NOMO-1 (cell line): ENCODE measurements around the gene COPS6.

ENCODE experiments used
- DNase-seq, 2 experiments: peaks; one replicate each; lab custom pipeline; 2025; ENCODE audit not compliant: unreplicated experiment in 2 of 2; lab: John Stamatoyannopoulos, UW

The COPS6 gene

DNA sequence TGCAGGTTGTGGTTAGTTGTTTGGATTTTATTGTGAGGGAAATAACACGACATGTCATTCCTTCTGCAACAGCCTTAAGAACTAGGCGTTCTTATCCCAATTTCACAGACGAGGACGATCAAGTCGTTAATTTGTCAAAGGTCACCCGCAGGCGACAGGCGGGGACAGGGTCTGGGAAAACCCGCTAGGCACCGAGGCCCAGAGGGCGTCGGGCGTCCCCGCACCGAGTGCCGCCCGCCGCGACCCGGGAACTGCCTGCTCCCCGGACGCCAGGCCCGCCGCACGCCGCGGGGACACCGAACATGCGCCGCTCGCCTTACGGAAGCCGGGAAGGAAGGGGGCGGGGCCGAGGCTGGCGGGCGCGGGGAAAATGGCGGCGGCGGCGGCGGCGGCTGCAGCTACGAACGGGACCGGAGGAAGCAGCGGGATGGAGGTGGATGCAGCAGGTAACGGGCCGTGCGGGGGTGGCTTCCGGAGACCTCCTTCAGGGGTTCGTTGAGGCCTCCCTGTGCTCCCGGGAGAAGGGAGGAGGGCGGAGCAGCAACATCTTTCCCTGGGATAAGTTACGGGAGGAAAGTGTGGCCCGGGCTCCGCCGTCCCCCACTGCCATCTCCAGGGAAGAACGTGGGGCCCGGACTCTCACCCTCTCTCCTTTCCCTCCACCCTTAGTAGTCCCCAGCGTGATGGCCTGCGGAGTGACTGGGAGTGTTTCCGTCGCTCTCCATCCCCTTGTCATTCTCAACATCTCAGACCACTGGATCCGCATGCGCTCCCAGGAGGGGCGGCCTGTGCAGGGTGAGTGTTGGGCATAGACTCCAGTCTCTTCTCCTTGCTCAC, at the start of gene COPS6:
Gene COPS6 (plus strand): TSS at position 349 of the 837 bp plus-strand sequence. CDS start 22 bp downstream, at position 371.
- peak; percentile 65 to 90 for DNase-seq

- no peak for DNase-seq
These were observed 48.2 kb upstream of the COPS6 start for GRCh38 chr7:100040575-100040974.

- DNase-seq, result peak in 1 of 2 experiments; percentile 40
These were observed 44.1 kb upstream of the COPS6 start for GRCh38 chr7:100044718-100045117.

GRCh38 chr7:100048680-100049079, 40.1 kb upstream of the COPS6 start:
- no peak for DNase-seq

GRCh38 chr7:100049441-100050291, 39.1 kb upstream of the COPS6 start, which contains the start of gene ZSCAN21:
Gene ZSCAN21, plus strand, starts transcription at chr7:100049774. Its CDS starts 7,233 bp downstream, at chr7:100057007.
- DNase-seq, result peak; percentile 70 to 71

DNA sequence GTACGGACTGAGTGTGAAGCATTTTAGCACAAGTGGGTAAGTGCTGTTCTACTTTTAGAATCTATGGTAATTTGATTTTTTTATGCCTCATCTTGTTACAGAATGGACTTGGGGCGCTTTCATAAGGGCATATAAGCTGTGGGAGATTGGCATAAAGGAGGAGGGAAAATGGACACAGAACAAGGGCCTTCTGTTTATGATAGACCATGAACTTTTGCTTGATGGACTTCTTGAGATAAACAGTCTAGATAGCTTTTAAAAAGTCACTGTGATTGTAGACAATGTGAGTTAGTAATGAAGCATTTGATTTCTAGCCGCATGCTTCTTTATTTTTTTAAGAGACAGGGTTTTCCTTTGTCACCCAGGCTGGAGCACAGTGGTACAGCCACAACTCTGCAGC, 37.2 kb upstream of the COPS6 start:
- DNase-seq, result no peak

- peak; percentile 63 to 77 for DNase-seq
These were observed 35.6 kb upstream of the COPS6 start for GRCh38 chr7:100053215-100053614.

DNA sequence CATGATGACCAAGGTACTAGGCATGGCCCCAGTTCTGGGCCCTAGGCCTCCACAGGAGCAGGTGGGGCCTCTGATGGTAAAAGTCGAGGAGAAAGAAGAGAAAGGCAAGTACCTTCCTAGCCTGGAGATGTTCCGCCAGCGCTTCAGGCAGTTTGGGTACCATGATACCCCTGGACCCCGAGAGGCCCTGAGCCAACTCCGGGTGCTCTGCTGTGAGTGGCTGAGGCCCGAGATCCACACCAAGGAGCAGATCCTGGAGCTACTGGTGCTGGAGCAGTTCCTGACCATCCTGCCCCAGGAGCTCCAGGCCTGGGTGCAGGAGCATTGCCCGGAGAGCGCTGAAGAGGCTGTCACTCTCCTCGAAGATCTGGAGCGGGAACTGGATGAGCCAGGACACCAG, 31.8 kb upstream of the COPS6 start:
- DNase-seq, result no peak

GRCh38 chr7:100059251-100059739, 29.5 kb upstream of the COPS6 start:
- no peak for DNase-seq

DNA sequence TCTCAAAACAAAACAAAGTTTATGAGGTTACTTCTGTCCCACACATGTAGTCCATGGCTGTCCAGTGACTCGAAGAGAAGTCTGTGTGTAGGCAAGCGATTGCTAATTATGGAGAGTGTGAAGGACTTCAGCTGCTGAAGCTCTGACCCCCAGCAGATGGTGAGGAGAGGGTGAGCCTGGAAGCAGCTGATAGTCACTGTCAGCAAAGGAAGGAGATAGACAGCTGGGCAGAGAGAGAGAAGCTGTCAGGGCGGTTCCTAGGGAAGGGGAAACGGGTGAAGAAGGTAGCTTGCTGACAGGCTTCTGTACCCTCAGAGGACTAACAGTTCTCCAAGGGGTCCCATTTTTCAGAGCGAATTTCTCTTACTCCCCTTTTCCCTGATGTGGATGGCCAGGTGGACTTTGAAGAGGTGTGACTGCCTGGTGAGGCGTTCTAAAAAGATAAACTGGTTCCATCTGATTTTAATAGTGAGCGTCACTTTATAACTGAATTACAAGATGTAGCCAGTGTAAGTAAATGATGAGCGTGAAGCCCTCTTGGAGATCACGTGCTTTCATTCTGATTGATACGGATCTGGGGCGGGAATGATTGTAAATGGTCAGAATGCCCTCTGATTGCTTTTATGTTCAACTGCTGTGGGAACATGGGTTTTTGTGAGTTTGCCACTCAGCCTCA, 27.1 kb upstream of the COPS6 start:
- DNase-seq, result no peak

DNA sequence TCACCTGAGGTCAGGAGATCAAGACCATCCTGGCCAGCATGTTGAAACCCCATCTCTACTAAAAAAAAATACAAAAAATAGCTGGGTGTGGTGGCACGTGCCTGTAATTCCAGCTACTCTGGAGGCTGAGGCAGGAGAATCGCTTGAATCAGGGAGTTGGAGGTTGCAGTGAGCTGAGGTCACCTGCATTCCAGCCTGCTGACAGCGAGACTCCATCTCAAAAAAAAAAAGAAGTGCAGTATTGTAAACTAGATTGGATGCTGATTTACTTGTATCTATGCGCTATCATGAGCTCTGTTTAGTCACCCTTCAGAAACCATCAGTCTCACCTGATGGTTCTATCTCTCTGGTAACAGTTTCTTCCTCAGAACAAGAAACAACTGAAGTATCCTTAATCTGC, 25.4 kb upstream of the COPS6 start:
- DNase-seq, result no peak

GRCh38 chr7:100064162-100064561, 24.6 kb upstream of the COPS6 start:
- DNase-seq, result no peak

DNA sequence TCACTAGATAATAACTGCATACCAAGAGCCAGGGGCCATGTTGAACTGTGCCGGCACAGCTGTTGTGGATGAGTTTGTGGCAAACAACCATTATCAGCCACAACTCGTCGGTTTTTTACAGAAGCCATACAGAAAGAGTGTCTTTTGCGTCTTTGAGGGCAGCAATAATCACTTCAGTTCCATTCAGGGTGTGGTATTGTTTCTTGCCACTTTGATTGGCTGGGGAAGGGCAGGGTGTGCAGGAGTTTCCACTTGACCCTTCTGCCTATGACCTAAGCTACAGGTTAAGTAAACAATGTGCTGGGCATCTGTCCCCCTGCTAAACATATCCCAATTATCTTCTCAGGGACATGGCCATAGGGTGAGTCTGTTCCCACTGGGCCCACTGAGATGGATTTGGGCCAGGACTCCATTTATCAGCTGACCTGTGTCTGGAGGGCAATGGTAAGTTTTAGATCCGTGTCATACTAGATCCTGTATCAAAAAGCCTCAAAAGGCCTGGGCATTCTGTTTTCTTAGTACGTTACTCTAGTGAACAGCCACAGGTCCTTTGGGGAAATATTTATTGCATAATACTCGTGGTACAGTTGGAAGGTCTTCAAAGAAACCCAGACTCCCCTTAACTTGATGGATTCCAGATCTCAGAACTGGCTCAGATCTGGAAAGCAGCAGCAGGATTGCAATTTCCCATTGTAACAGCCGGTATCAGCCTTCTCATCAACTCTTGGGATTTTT, 23.1 kb upstream of the COPS6 start:
- DNase-seq, result no peak

DNA sequence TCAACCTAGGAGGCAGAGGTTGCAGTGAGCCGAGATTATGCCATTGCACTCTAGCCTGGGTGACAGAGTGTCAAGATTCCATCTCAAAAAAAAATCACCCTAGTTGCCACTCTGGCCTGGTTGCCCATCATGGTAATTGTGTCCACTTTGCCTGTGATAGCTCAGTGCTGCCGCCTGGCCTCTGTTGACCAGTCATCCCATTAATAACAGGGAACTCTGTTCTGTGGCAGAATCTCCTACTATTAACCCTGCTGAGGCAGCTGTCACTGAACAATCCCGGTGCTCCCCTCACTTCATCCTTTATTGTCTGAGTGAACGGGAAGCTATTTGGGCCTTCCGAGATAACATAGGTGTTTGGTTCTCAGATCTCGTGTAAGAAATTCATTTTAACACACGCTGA, 21.8 kb upstream of the COPS6 start:
- no peak for DNase-seq

- DNase-seq, result no peak
These were observed 18.8 kb upstream of the COPS6 start for GRCh38 chr7:100069991-100070390.

DNA sequence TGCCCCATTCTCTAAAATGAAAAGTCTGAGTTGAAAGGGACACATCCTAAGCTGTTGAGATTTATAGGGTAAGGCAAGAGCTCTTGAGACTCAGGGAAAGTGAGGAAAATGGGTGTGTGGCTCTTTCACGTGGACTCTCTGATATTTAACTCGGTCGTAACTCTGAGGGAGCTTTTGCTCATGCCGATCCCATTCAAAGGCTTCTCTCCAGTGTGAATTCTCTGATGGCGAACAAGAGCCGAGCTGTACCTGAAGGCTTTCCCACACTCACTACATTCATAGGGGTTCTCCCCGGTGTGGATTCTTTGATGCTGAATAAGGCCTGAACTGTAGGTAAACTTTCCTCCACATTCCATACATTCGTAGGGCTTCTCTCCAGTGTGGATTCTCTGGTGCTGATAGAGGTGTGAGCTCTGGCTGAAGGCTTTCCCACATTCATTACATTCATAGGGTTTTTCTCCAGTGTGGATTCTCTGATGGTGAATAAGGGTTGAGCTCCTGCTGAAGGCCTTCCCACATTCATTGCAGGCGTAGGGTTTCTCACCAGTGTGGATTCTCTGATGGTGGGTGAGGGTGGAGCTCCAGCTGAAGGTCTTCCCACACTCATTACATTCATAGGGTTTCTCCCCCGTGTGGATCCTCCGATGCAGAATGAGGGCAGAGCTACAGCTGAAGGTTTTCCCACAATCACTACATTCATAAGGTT, 17.6 kb upstream of the COPS6 start:
- DNase-seq, result no peak

DNA sequence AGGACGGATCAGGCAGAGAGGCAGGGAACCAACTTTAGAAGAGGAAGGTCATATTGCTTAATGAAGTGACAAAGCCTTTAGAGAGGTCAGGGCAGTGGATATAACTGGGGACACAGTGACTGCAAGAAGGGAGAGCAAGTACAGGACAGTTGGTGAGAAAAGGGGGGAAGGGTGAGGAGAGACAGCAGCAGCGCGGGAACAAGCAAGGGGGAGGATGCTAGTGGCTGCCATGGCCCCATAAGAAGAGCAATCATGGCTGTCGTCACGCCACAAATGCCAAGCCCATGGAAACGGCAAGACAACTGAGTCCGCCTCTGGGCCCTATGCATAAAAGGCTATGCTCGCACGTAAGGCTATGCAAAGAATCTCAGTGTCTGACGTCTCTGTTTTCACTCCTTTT, 16.3 kb upstream of the COPS6 start:
- DNase-seq, result no peak

GRCh38 chr7:100074841-100075240, 13.9 kb upstream of the COPS6 start:
- no peak for DNase-seq

DNA sequence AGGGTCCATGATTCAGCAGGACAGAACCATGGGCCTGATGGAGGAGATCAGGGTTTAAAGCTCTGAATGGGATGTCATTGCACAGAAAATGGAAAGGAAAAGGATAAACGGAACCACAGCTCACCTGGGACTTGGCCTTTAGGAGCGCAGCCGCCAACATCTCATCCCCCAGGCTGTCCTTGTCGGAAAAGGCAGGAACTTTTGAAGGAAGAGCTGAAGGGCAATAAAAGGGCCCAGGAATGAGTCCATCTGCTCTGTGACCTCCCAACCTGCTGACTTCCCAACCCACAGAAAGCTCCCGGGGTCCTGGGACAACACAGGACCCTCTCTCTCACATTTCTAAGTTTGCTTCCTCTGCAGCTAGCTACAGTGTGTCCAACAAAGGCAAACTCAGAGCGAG, 13.4 kb upstream of the COPS6 start:
- no peak for DNase-seq

DNA sequence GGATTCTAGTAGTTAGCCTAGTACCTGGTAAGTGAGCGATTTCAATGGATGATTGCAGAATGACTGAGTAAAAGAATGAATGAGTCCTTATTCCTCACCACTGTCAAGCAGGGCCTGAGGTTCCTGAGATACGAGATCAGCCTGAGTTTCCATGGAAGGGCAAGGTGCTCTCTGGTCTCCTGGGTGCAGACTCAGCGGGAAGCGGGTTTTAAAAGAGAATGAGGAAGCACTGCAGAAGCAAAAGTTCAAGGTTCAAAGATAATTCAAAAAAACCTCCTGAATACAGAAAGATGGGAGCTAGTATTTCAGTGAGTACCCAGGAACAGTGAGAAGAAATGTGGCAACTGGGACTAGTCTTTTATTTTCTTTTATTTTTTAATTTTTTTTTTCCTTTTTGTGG, 11.6 kb upstream of the COPS6 start:
- DNase-seq, result no peak
